DND-41 (cell line): ENCODE results near the gene POFUT1.

ENCODE experiments used
- CTCF ChIP-seq: IDR thresholded peaks from 2 replicates; pipeline ENCODE4 v1.5.1; 2012; ENCODE audit warnings: borderline replicate concordance, low read length, moderate library complexity, mild to moderate bottlenecking; ENCODE audit not compliant: poor library complexity, severe bottlenecking; ENCODE audit errors: extremely low read depth
- EZH2 ChIP-seq: IDR thresholded peaks from 3 replicates; pipeline ENCODE4 v1.6.1; 2012; ENCODE audit warnings: borderline replicate concordance, low read depth, mild to moderate bottlenecking, moderate library complexity, low read length, inconsistent platforms; ENCODE audit not compliant: severe bottlenecking

GRCh38 chr20:32227306-32227705, 19.6 kb downstream of the POFUT1 start:
- no peak for TF ChIP-seq CTCF
- TF ChIP-seq EZH2, result no peak
